ENCODE measurements around the gene SOX2. TPM values are rescaled to one million over a fixed set of nuclear protein-coding genes. Genes with fewer than 3 reads are reported as not detected.

The SOX2 gene
- total RNA-seq, 1 experiment from 2014 or later, result 307 TPM

DNA sequence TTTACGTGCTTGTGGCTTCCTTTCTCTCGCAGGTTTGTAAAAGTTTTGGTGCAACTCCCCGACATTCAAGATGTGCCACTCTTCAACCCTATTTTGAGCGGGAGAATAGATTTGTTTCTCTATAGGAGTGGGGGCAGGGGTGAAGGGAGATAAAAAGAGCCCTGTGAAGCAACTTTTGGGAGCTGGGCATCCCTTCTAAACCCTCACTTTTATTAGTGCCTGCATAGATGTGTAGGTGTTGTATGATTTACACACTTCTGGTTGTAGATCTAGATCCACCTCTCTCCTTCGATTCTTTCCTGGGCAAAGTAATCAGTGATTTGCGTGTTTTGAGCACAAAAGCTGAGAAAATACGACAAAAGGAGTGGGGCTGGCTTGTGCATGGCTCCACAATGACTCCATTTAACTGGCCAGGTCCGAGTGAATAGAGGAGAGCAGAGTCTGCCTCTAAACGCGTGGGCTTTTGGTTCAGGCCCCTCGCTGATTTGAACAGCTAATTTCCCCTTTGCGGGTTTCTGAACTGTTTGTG, 17.7 kb downstream of the SOX2 start:
- no peaks in the 10 kb centered on the region for H4K20me1 ChIP-seq (ENCODE audit: control insufficient read depth, insufficient read depth, insufficient read length)
- no peak overlapping the region for H2BK5ac ChIP-seq (ENCODE audit: insufficient read length, low read length)
- H3K79me2 ChIP-seq (ENCODE audit: insufficient read depth, low read length), result no peaks in the 10 kb centered on the region
- no peaks in the 10 kb centered on the region for H3K79me1 ChIP-seq (ENCODE audit: insufficient read depth, low read depth, low read length, poor library complexity, severe bottlenecking)
- peak overlapping the region in 1 of 2 experiments; percentile 26; a peak in 2 of 5 replicates for H3K4me3 Mint-ChIP-seq
- no peak overlapping the region for H2BK20ac ChIP-seq (ENCODE audit: low read depth, low read length, poor library complexity, severe bottlenecking)
- H3K14ac ChIP-seq (ENCODE audit: insufficient read depth, low read length), result no peak overlapping the region; the same call in 1 of the 2 replicates
- H3K4me1 Mint-ChIP-seq, result peaks cover 58 to 69% of the 10 kb centered on the region in 2 experiments
- no peak overlapping the region for H2BK15ac ChIP-seq (ENCODE audit: low read depth, low read length)
- no peak overlapping the region for H4K91ac ChIP-seq (ENCODE audit: insufficient read length, low read depth, low read length)
- TF ChIP-seq CTCF (conservative IDR thresholded peaks at IDR 0.05), result no peak
- no peak overlapping the region for H3K9ac ChIP-seq (ENCODE audit: extremely low read depth, insufficient read length, low read length)
- no peak overlapping the region for H3K18ac ChIP-seq (ENCODE audit: insufficient read length, low read depth, low read length)
- H3K4me2 ChIP-seq (ENCODE audit: insufficient read depth, insufficient read length, low read length), result peak overlapping the region; percentile 38
- H3K23ac ChIP-seq (ENCODE audit: insufficient read length, low read depth, low read length), result no peak overlapping the region
- H3K4ac ChIP-seq (ENCODE audit: low read depth, low read length), result no peak overlapping the region
- no peak overlapping the region for H3T11ph ChIP-seq (ENCODE audit: low read length)
- no peak overlapping the region for H3K56ac ChIP-seq (ENCODE audit: insufficient read length, low read depth, low read length)
- H3K23me2 ChIP-seq (ENCODE audit: insufficient read length, low read depth, low read length, poor library complexity, severe bottlenecking), result peaks cover 27% of the 10 kb centered on the region
- no peak overlapping the region for H3K27ac ChIP-seq (ENCODE audit: insufficient read length, low read depth, low read length)
- H4K5ac ChIP-seq (ENCODE audit: insufficient read length, low read depth, low read length), result no peak overlapping the region
- H3K36me3 Mint-ChIP-seq (ENCODE audit: insufficient read depth in 1 of 3, low read depth in 3 of 3), result peaks cover 0 to under 1% (median under 1%) of the 10 kb centered on the region in 3 experiments; a peak in 2 of 7 replicates
- peaks cover 4% of the 10 kb centered on the region; the same call in 1 of the 2 replicates for H3K27me3 ChIP-seq (ENCODE audit: insufficient read depth, low read length)
- no peaks in the 10 kb centered on the region; a peak in 1 of 5 replicates for H3K9me3 Mint-ChIP-seq
- no peak overlapping the region for H2BK12ac ChIP-seq (ENCODE audit: insufficient read length, low read depth, low read length)
- peaks cover 23% of the 10 kb centered on the region for H3K4me1 ChIP-seq (ENCODE audit: insufficient read depth, low read length)
- DNase-seq, result no peak
- no peaks in the 10 kb centered on the region for H3K9me3 ChIP-seq (ENCODE audit: control insufficient read depth, low read depth, low read length)
- no peak overlapping the region for H2BK120ac ChIP-seq (ENCODE audit: low read depth, low read length, poor library complexity, severe bottlenecking)
- peak overlapping the region in 2 of 3 experiments; percentile 8 to 81; a peak in 3 of 7 replicates for H3K27ac Mint-ChIP-seq
- H2AFZ ChIP-seq (ENCODE audit: low read length), result no peak overlapping the region
- peaks cover 14% of the 10 kb centered on the region for H3K27me3 Mint-ChIP-seq (ENCODE audit: low read depth)
- H2AK5ac ChIP-seq (ENCODE audit: insufficient read length, low read length), result no peak overlapping the region
- WGBS (ENCODE audit: extremely low coverage, insufficient read length, low lambda C conversion rate), result no CpG with 5 or more reads among the region's 12 CpGs
- no peak overlapping the region for H4K8ac ChIP-seq (replicated peaks; ENCODE audit: insufficient read length, low read depth, low read length)

All from H9 (cell line).